Endothelial cell of umbilical vein (primary cell): ENCODE measurements around the gene CELF1. TPM values are rescaled to one million over a fixed set of nuclear protein-coding genes. Genes with fewer than 3 reads are reported as not detected.

Experiments used
- BruUV-seq: library from RNA; stranded (reverse); fragments of 400-500 nt; replicated peaks from 2 replicates; lab custom pipeline; 2021; lab: Mats Ljungman, UMichigan
- CTCF ChIA-PET: fragments of 300-600, 350-600 bp; sonication (Branson Sonifier 250); formaldehyde crosslinking; loops from one replicate; lab custom pipeline; 2021; ENCODE audit warnings: antibody characterized with exemption, inconsistent platforms; lab: Charles Lee
- POLR2A ChIA-PET: fragments of 300-600, 350-600 bp; sonication (Branson Sonifier 250); formaldehyde crosslinking; loops from one replicate; lab custom pipeline; 2021; ENCODE audit warnings: antibody characterized with exemption, inconsistent platforms; lab: Charles Lee
- DNase-seq: peaks from one replicate; pipeline ENCODE4 v3.0.0-alpha.2; 2011; ENCODE audit warnings: low read depth, low spot score
- FAIRE-seq: peaks from 2 replicates; lab custom pipeline; 2011; peaks lifted over from hg19 to GRCh38; lab: Jason Lieb, UNC
- H2AFZ ChIP-seq: 2 replicates; pipeline ENCODE4 v1.6.0; 2012; ENCODE audit warnings: low read depth, low read length, control low read depth, inconsistent platforms
- H3K27ac ChIP-seq: 2 replicates; pipeline ENCODE4 v1.5.1; 2011; ENCODE audit warnings: low read depth, mild to moderate bottlenecking, control low read depth, low read length, moderate library complexity; ENCODE audit not compliant: insufficient read depth
- H3K27me3 ChIP-seq, 2 experiments: 2 replicates each; pipeline versions ENCODE4 v1.6.0 to v1.6.1; 2011; ENCODE audit warnings: low read length in 2 of 2, mixed read lengths in 1 of 2; ENCODE audit not compliant: control insufficient read depth in 2 of 2, insufficient read depth in 2 of 2
- H3K36me3 ChIP-seq, 2 experiments: 2 replicates in 1 of 2; 3 replicates in 1 of 2; pipeline ENCODE4 v1.5.1; 2011; ENCODE audit warnings: low read length in 2 of 2, mild to moderate bottlenecking in 1 of 2, moderate library complexity in 1 of 2; ENCODE audit not compliant: control insufficient read depth in 2 of 2, insufficient read depth in 2 of 2; ENCODE audit errors: extremely low read depth in 1 of 2
- H3K4me1 ChIP-seq: 3 replicates; pipeline ENCODE4 v1.5.1; 2011; ENCODE audit warnings: mild to moderate bottlenecking, low read length; ENCODE audit not compliant: control insufficient read depth, insufficient read depth; ENCODE audit errors: extremely low read depth
- H3K4me2 ChIP-seq: 2 replicates; pipeline ENCODE4 v1.6.1; 2011; ENCODE audit warnings: low read length, control low read depth, mixed read lengths; ENCODE audit not compliant: insufficient read depth
- H3K4me3 ChIP-seq, 3 experiments: fragments of 200-600 bp in 1 of 3; sonication (generic), shearing (Covaris generic) in 1 of 3; replicated peaks in 1 of 3; 2 replicates each; pipeline ENCODE4 v1.5.1; 2011 to 2016; ENCODE audit warnings: control low read depth in 3 of 3, low read length in 3 of 3, mild to moderate bottlenecking in 2 of 3, inconsistent platforms in 1 of 3, low read depth in 1 of 3, moderate library complexity in 1 of 3; ENCODE audit not compliant: insufficient read depth in 1 of 3
- H3K79me2 ChIP-seq: 2 replicates; pipeline ENCODE4 v1.6.0; 2012; ENCODE audit warnings: low read length, inconsistent platforms; ENCODE audit not compliant: control insufficient read depth, insufficient read depth
- H3K9ac ChIP-seq: replicated peaks from 2 replicates; pipeline ENCODE3; 2011; ENCODE audit warnings: low read length, control low read depth; ENCODE audit not compliant: insufficient read depth; ENCODE audit errors: extremely low read depth
- H3K9me1 ChIP-seq: replicated peaks from 3 replicates; pipeline ENCODE4 v1.6.0; 2011; ENCODE audit warnings: mild to moderate bottlenecking, low read length; ENCODE audit not compliant: control insufficient read depth, insufficient read depth; ENCODE audit errors: extremely low read depth
- H3K9me3 ChIP-seq: replicated peaks from 2 replicates; pipeline ENCODE4 v1.5.1; 2012; ENCODE audit warnings: low read length, inconsistent platforms; ENCODE audit not compliant: control insufficient read depth, insufficient read depth
- H4K20me1 ChIP-seq: replicated peaks from 2 replicates; pipeline ENCODE3; 2011; ENCODE audit warnings: mild to moderate bottlenecking, low read length; ENCODE audit not compliant: control insufficient read depth, insufficient read depth; ENCODE audit errors: extremely low read depth
- CTCF ChIP-seq, 2 donors: IDR thresholded peaks; 1 replicate in 1 of 2; 2 replicates in 1 of 2; pipeline ENCODE4 v1.5.1; 2011; ENCODE audit warnings: low read length in 2 of 2, mild to moderate bottlenecking in 2 of 2, moderate library complexity in 2 of 2, control low read depth in 1 of 2, inconsistent platforms in 1 of 2, low read depth in 1 of 2; ENCODE audit not compliant: insufficient read depth in 1 of 2; ENCODE audit errors: extremely low read depth in 1 of 2
- FOS ChIP-seq: IDR thresholded peaks from 2 replicates; pipeline ENCODE4 v1.6.1; 2011; ENCODE audit warnings: mild to moderate bottlenecking, low read length, moderate library complexity, borderline replicate concordance; ENCODE audit not compliant: insufficient read depth
- MYC ChIP-seq: IDR thresholded peaks from one replicate; pipeline ENCODE4 v1.6.1; 2011; ENCODE audit warnings: mild to moderate bottlenecking, low read depth, low read length
- POLR2A ChIP-seq: IDR thresholded peaks from 2 replicates; pipeline ENCODE4 v1.6.1; 2012; ENCODE audit warnings: low read depth, mild to moderate bottlenecking, control low read depth, low read length
- dilution Hi-C: fragments of 300-500 bp; cut with MboI; formaldehyde crosslinking; loops from one replicate; pipeline ENCODE4 v1.15.0; 2019; ENCODE audit warnings: low sequenced_read_pairs; ENCODE audit not compliant: extremely low pct_ligation_motif_present
- intact Hi-C: fragments of 100-400 bp; cut with micrococcal nuclease; formaldehyde crosslinking; loops from one replicate; pipeline ENCODE4 v1.10.0; 2022
- polyA plus RNA-seq, 4 experiments: library from polyadenylated mRNA; depleted of rRNA in 3 of 4; stranded (reverse) in 3 of 4; unstranded in 1 of 4; fragments of >200 nt; gene quantifications; 2 replicates each; pipeline versions ENCODE4 v1.2.1 to v1.2.3, GENCODE V29; 2011 to 2012; ENCODE audit warnings: missing spikeins in 1 of 4
- total RNA-seq: library from RNA; stranded (reverse); gene quantifications from 2 replicates; pipeline ENCODE4 v1.2.3, GENCODE V29; 2021
- TF ChIP-seq, protein P1 (sequence below): IDR thresholded peaks from 2 replicates; pipeline ENCODE4 v1.6.1; 2011; ENCODE audit not compliant: insufficient read depth, insufficient read length

CELF1 gene
- total and polyA plus RNA-seq, 2 donors (not counting 3 experiments of a cell fraction or from before 2014, with no cell fraction given): 66.3 to 120 TPM

DNA sequence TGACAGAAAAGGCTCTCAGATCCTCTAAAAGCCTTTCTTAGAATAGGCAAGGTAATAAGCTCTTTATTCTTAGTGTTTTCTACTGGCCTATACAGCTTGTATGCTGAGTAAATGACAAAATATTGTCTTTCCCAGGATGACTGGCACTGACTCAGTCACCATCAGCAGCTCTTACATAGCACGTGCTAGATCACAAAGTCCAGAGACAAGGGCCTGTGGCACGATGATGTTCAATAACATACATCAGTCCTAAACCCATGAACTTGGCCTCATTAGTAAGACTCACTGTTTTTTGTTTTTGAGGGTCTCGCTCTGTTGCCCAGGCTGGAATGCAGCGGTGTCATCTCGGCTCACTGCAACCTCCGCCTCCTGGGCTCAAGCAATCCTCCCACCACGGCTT is 42.7 kb downstream of the CELF1 start:
- intact Hi-C loops: no loop called here

More for the DNA sequence above, 42.7 kb downstream of the CELF1 start:
- POLR2A ChIA-PET: no interaction called here
- TF ChIP-seq MYC (no peak), CTCF (IDR thresholded peaks at IDR 0.05; ENCODE audit: extremely low read depth in 1 of 2, insufficient read depth in 1 of 2, low read depth in 1 of 2, low read length in 2 of 2) (no peak), POLR2A (no peak), FOS (no peak)
- TF ChIP-seq, protein P1, sequence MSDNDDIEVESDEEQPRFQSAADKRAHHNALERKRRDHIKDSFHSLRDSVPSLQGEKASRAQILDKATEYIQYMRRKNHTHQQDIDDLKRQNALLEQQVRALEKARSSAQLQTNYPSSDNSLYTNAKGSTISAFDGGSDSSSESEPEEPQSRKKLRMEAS: no peak
- Histone ChIP-seq H3K79me2 (peaks cover 91% of the 10 kb centered on the region), H3K4me2 (no peak overlapping the region), H3K27me3 (no peaks in the 10 kb centered on the region), H3K4me3 (no peak overlapping the region), H3K9me3 (no peaks in the 10 kb centered on the region), H3K9ac (no peak overlapping the region), H3K9me1 (no peaks in the 10 kb centered on the region), H2AFZ (no peak overlapping the region), H3K4me1 (peaks cover 12% of the 10 kb centered on the region), H4K20me1 (no peaks in the 10 kb centered on the region), H3K36me3 (no peaks in the 10 kb centered on the region), H3K27ac (no peak overlapping the region)
- CTCF ChIA-PET: interaction anchor here (1.0 to 1.1 kb wide), 2 partner anchors 8 to 40 kb away, joined by 3 read pairs; no protein-coding TSS in a partner anchor
- dilution Hi-C loops: no loop called here
- no peak for FAIRE-seq
- DNase-seq: no peak
- no TSS peak for BruUV-seq
